HK-2 (cell line): ENCODE data around the gene PPM1B.
"Not testable (repeated sequence)": the region's sequence is repeated elsewhere in the genome, so short reads cannot be mapped to it uniquely, and the experiment has no call there.

Experiments
- DNase-seq: peaks from one replicate; pipeline ENCODE4 v3.0.0-alpha.2; 2018; ENCODE audit not compliant: unreplicated experiment

The PPM1B gene

GRCh38 chr2:44168681-44169154 lies at the start of gene PPM1B:
TSS of gene PPM1B (plus strand) at chr2:44168875. CDS start at chr2:44201200, 32,325 bp downstream.
- DNase-seq, result no peak

DNA sequence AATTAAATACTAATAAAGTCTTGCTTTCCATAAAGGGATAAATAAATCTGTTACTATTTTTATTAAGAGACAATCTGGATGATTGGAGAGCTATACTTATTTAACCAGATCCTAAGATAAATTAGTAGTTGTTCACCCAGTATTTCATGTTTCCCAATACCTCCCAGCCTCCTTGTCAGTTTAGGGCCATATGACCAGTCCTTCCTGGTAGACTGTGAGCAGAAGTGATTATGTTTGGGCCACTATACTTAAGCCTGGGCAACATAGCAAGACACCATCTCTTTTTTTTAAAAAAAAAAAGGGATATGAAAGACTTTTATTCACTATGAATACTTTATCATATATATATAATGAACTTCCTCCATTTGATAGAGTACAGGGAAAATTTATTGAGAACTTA lies 48.8 kb upstream of the PPM1B start:
- no peak for DNase-seq

GRCh38 chr2:44120428-44120827 lies 48.2 kb upstream of the PPM1B start:
- no peak for DNase-seq

DNA sequence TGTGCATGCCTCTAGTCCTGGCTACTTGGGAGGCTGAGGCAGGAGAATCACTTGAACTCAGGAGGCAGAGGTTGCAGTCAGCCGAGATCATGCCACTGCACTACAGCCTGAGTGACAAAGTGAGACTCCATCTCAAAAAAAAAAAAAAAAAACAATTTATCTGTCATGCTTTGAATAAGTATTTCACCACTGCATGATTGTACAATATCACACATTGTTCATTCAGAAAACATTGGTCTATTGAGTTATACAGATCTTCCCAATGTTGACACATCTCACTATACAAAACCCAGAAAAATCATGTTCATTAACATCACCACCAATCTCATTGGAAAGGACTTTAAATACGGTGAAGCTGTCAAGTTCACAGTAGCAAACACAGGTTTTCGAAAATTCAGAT lies 46.8 kb upstream of the PPM1B start:
- DNase-seq, result no peak

GRCh38 chr2:44124500-44124899 lies 44.2 kb upstream of the PPM1B start:
- DNase-seq, result no peak

DNA sequence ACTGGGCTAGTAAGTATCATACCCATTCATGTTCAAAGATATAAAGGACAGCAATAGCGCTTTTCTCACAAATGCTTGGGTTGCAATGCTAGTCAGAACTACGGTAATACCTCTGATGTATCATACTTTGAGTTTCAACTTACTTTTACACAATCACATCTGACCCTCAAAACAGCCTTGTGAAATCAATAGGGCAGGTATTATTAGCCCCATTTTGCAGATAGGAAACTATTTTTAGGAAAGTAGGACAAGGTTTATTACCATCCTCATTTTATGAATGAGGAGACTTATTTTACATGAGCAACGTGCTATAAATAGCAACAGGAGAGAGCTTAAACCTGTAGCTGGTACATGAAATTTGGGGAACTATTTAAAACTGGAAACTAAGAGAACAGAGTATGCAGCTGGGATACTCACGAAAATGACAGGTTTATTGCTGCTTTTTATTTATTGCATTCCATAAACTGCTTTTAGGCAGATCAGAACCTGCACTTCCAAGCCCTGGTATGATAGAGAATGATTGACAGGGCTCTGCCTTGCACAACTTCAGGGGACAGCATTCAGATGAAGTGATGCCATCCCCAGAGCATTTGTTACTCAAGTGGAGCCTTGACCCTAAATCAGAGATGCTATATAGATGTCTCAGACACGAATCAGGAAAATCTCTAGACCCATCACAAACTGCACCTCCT lies 42.4 kb upstream of the PPM1B start:
- no peak for DNase-seq

DNA sequence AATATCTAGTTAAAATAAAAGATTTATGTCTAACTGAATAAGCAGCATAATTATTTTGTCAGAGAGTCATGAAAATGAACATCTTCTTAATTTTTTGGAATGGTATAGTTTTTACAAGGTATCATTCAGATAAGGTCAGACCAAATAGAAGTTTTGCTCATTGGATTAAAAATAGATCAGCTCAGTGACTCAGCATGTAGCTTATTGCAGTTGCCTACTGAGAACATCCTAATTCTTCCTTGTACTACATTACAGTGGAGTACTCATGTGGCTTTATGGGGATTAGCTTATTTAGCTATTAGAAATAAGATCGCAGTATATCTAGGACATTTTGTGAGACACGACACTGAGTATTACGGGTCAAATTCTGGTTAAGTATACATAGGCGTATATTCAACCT lies 38.2 kb upstream of the PPM1B start:
- no peak for DNase-seq

DNA sequence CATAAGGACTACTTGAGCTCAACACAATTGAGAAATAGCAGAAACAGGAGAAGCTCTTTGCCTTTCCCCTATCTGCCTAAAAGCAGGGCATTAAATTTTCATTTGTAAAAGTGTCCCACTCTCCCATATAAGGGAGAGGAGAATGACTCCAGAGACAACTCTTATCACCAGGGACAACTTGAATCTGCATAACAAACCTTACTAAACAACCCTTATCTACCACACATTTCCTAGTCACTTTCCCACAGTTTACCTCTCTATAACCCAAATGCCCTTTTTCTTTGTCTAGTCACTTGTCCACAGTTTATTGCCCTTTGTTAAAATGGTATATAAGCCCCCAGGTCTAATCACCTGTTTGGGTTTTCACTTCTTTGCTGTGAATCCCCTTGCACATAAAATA lies 37.5 kb upstream of the PPM1B start:
- no peak for DNase-seq

GRCh38 chr2:44133602-44134001 lies 35.1 kb upstream of the PPM1B start:
- DNase-seq, result not testable (repeated sequence)

DNA sequence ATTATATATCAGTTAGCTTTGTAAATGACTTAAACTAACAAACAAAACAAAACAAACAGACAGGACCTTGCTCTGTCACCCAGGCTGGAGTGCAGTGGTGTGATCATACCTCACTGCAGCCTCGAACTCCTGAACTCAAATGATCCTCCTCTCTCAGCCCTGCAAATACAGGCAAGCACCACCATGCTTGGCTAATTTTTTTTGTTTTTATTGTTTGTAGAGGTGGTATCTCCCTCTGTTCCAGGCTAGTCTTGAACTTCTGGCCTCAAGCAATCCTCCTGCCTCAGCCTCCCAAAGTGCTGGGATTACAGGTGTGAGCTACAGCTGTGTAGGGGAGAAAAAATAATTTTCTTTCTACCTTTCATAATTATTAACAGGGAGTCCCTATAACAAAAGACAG lies 33.8 kb upstream of the PPM1B start:
- no peak for DNase-seq

DNA sequence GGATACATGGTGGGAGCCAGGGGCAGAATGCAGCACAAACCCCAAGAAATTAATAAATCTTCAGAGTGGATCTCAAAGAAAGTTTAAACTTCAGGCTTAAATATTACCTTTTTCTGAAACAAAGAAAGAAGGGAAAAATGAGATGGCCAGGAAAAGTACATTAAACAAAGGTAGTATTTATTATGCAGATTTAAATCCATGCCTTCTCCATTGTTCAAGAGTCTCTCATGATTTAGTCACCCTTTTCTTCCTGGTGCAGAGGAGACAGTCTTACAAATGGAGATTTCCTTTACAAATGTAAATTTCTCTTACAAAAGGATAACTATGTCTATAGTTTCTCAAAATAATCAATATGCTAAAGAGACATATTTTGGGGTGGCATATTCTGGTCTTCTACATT lies 33.4 kb upstream of the PPM1B start:
- no peak for DNase-seq

DNA sequence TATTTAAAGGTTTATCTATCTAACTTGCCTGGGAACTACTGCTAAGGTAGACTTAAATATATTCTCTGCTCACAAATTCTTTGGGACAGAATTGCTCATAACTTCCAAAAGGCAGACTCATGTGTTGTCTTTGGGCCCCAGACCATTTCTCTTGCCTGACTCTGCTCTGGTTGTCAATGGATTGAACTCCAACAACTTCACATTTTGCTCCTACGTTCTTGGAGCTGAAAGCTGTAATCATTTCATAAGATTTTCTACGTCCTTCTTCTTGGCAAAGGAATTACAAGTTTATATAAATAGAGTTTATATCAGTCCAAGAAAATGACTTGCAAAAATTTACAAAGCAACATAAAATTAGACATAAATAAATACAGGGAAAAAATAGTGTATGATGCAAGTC lies 32.9 kb upstream of the PPM1B start:
- DNase-seq, result no peak

- DNase-seq, result no peak
Observed at GRCh38 chr2:44136252-44136651, 32.4 kb upstream of the PPM1B start.

DNA sequence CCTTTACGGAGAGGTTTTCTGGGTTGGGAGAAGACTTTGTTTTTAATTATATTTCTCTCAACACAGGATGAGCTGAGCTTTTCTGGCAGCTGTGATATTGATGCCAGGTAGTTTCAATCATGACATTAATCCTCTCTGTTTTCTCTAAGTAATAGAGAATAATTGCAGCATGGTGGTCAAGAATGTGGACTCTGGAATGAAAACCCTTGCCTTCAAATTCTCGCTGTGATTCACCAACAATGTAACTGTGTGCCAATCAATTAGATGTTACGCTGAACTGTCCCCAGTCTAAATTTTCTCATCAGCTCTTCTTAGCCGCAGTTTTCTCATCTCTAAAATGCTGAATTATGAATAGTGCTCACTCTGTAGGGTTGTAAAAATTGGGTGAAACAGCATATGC lies 31.6 kb upstream of the PPM1B start:
- DNase-seq, result no peak

- no peak for DNase-seq
Observed at GRCh38 chr2:44137872-44138551, 30.7 kb upstream of the PPM1B start.

- DNase-seq, result no peak
Observed at GRCh38 chr2:44139741-44140140, 28.9 kb upstream of the PPM1B start.

- no peak for DNase-seq
Observed at GRCh38 chr2:44142306-44142705, 26.4 kb upstream of the PPM1B start.

DNA sequence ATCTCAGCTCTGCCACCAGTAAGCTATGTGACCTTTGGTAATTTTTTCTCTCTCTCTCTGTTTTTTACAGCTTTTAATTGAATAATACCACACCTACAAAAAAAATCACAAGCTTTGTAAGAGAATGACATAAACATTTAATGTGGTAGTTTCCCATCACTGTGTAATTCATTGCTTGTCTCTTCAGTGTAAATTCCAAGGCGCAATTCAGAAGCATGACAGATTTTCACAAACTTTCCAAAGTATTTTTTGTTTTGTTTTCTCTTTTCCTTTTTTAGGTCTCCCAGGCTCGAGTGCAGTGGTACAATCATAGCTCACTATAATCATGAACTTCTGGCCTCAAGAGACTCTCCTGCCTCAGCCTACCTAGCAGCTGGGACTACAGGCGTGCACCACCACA lies 25.0 kb upstream of the PPM1B start:
- DNase-seq, result no peak

- no peak for DNase-seq
Observed at GRCh38 chr2:44148999-44149398, 19.7 kb upstream of the PPM1B start.

GRCh38 chr2:44150473-44150872 lies 18.2 kb upstream of the PPM1B start:
- DNase-seq, result no peak

DNA sequence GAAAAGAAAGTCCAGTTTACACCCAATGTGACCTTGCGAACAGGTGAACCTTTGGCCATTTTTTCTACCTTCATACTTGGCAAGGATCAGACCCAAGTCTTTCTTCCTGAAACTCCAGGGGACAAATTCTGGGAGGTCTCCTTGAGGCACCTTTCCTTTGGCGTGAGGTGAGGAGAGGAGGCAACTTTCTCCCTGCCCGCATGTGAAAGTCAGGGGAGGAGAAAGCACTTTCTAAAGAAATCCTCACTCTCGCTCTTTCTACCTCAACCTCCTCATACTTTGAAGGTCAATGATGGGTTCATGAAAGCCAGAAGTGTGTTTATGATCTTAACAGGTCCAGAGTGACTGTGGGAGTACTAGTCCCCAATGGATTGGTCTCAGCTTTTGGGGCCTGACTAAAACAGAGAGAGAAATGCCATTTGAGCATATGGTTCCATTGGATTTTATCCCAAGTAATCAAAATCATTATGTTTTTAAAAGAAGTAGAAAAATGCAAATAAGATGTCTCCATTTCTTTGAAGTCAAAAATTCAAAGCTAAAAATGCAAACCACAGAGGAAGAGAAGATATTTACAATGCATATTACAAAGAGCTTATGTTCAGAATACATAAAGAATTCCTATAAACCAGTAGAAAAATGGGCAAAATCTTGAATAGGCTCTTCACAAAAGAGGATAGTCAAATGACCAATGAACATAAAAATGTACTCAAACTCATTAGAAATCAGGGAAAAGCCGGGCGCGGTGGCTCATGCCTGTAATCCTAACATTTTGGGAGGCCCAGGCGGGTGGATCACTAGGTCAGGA lies 15.6 kb upstream of the PPM1B start:
- DNase-seq, result no peak

GRCh38 chr2:44155666-44156446 lies 12.8 kb upstream of the PPM1B start:
- DNase-seq, result no peak
